Left ventricle myocardium inferior (tissue), 1 donor: ENCODE measurements around the gene PDILT. TPM values are rescaled to one million over a fixed set of nuclear protein-coding genes. Genes with fewer than 3 reads are reported as not detected.

Experiments
- DNase-seq: peaks from one replicate; pipeline ENCODE4 v3.0.0-alpha.2; 2020
- H3K27ac ChIP-seq: fragments of 200-600 bp; replicated peaks from 2 replicates; pipeline ENCODE4 v1.8.0; 2021
- H3K27me3 ChIP-seq: fragments of 200-600 bp; 2 replicates; pipeline ENCODE4 v1.8.0; 2021; ENCODE audit warnings: low read depth
- H3K36me3 ChIP-seq: fragments of 200-600 bp; 2 replicates; pipeline ENCODE4 v1.8.0; 2021
- H3K4me1 ChIP-seq: fragments of 200-600 bp; 2 replicates; pipeline ENCODE4 v1.8.0; 2021
- H3K4me3 ChIP-seq: fragments of 200-600 bp; 2 replicates; pipeline ENCODE4 v1.8.0; 2021; ENCODE audit warnings: mild to moderate bottlenecking, moderate library complexity
- H3K9me3 ChIP-seq: fragments of 200-600 bp; replicated peaks from 2 replicates; pipeline ENCODE4 v1.8.0; 2021
- CTCF ChIP-seq: fragments of 200-600 bp; IDR thresholded peaks from 2 replicates; pipeline ENCODE4 v1.8.0; 2021; ENCODE audit warnings: antibody characterized with exemption, mild to moderate bottlenecking, borderline replicate concordance
- intact Hi-C: fragments of 100-400 bp; cut with micrococcal nuclease; formaldehyde crosslinking; loops from one replicate; pipeline ENCODE4 v1.11.0; 2022
- total RNA-seq: library from RNA; stranded (reverse); fragmentation: NEBNext Ultra II Directional; extraction: Animal tissue kit (Norgen Biotek cat#: 25700); gene quantifications from one replicate; pipeline ENCODE4 v1.2.1, GENCODE V29; 2021
- donor health status: DM: no; HTN: yes; CAD: no; lungs with severe emphysema.

PDILT gene
- total RNA-seq, 1 donor from 2014 or later, result not detected

- no peak for TF ChIP-seq CTCF
- peaks cover 61% of the 10 kb centered on the region for H3K27me3 ChIP-seq
- H3K4me1 ChIP-seq, result no peaks in the 10 kb centered on the region
- H3K36me3 ChIP-seq, result no peaks in the 10 kb centered on the region
- H3K4me3 ChIP-seq, result no peak overlapping the region
- H3K9me3 ChIP-seq, result no peaks in the 10 kb centered on the region
- intact Hi-C loops, result no loop called here
- H3K27ac ChIP-seq, result no peak overlapping the region
- DNase-seq, result no peak
These were observed 93.0 kb downstream of the PDILT start for GRCh38 chr16:20311548-20311947.

GRCh38 chr16:20310421-20311395 is 93.8 kb downstream of the PDILT start:
- no peak for TF ChIP-seq CTCF
- no peak overlapping the region for H3K27ac ChIP-seq
- no peaks in the 10 kb centered on the region for H3K9me3 ChIP-seq
- peaks cover 57% of the 10 kb centered on the region for H3K27me3 ChIP-seq
- H3K4me3 ChIP-seq, result no peak overlapping the region
- intact Hi-C loops, result no loop called here
- H3K36me3 ChIP-seq, result no peaks in the 10 kb centered on the region
- no peak for DNase-seq
- no peaks in the 10 kb centered on the region for H3K4me1 ChIP-seq

DNA sequence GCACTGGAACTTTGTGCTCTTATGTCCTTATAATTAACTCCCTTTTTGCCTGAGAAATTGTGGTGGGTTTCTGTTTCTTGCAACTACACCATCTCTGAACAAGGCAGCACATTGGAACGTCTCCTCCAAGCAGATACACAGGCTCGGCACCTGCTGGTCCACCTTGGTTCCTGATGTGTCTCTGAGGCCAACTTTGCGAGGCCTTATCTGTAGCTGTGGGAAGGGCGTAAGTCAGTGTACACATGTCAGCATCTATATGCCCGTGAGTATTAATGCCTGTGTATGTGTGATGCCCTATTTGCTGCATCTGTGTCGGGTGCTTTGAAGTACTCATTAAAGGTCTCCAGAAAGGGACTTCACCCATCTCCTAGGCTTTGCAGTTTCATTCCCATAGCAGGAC is 94.8 kb downstream of the PDILT start:
- DNase-seq, result no peak
- Histone ChIP-seq H3K27ac (no peak overlapping the region), H3K36me3 (no peaks in the 10 kb centered on the region), H3K27me3 (peaks cover 60% of the 10 kb centered on the region), H3K9me3 (no peaks in the 10 kb centered on the region), H3K4me1 (no peaks in the 10 kb centered on the region), H3K4me3 (no peak overlapping the region)
- no peak for TF ChIP-seq CTCF
- intact Hi-C loops, result no loop called here

Other genes with a start within 250 kb of the PDILT start
- gene GP2, start 77.2 kb downstream of the PDILT start, total RNA-seq, result not detected
- gene UMOD, start 52.0 kb downstream of the PDILT start, total RNA-seq, result not detected
- gene ACSM5, start 4.8 kb upstream of the PDILT start, total RNA-seq, result 1.6 TPM
- not detected for gene ACSM2A, start 46.8 kb upstream of the PDILT start, total RNA-seq
- gene ACSM2B, start 171.6 kb upstream of the PDILT start, total RNA-seq, result not detected